GM19193 (cell line): ENCODE results near the gene NLRP9.
"Not testable (repeated sequence)": the region's sequence is repeated elsewhere in the genome, so short reads cannot be mapped to it uniquely, and the experiment has no call there.

Source experiments
- POLR2A ChIP-seq: IDR thresholded peaks from 4 replicates; pipeline ENCODE4 v1.6.1; 2011; ENCODE audit not compliant: insufficient read depth, insufficient read length; ENCODE audit errors: extremely low read depth

The NLRP9 gene

GRCh38 chr19:55738302-55738701 lies at the start of gene NLRP9:
TSS of gene NLRP9 (minus strand) at chr19:55738402. CDS start at chr19:55738374, 28 bp downstream.
- no peak for TF ChIP-seq POLR2A

GRCh38 chr19:55781112-55781511 lies 42.9 kb upstream of the NLRP9 start:
- no peak for TF ChIP-seq POLR2A

GRCh38 chr19:55778331-55778730 lies 40.1 kb upstream of the NLRP9 start:
- TF ChIP-seq POLR2A, result no peak

GRCh38 chr19:55777528-55777927 lies 39.3 kb upstream of the NLRP9 start:
- TF ChIP-seq POLR2A, result no peak

GRCh38 chr19:55768818-55769217 lies 30.6 kb upstream of the NLRP9 start, which contains the start of gene RFPL4AL1:
TSS of gene RFPL4AL1 (plus strand) at chr19:55769118. CDS start at chr19:55771805, 2,687 bp downstream.
- TF ChIP-seq POLR2A, result not testable (repeated sequence)

GRCh38 chr19:55766466-55766865 lies 28.3 kb upstream of the NLRP9 start:
- TF ChIP-seq POLR2A, result no peak

- not testable (repeated sequence) for TF ChIP-seq POLR2A
These were observed 20.6 kb upstream of the NLRP9 start, which contains the start of gene RFPL4A for GRCh38 chr19:55758797-55759196. TSS of gene RFPL4A (plus strand) at chr19:55759097. CDS start at chr19:55761801, 2,704 bp downstream.

GRCh38 chr19:55753401-55753800 lies 15.2 kb upstream of the NLRP9 start:
- TF ChIP-seq POLR2A, result no peak

- TF ChIP-seq POLR2A, result no peak
These were observed 12.5 kb upstream of the NLRP9 start for GRCh38 chr19:55750715-55751114.

GRCh38 chr19:55723491-55723890 lies 14.7 kb downstream of the NLRP9 start:
- no peak for TF ChIP-seq POLR2A

- TF ChIP-seq POLR2A, result no peak
These were observed 17.4 kb downstream of the NLRP9 start for GRCh38 chr19:55720801-55721200.

- TF ChIP-seq POLR2A, result no peak
These were observed 17.9 kb downstream of the NLRP9 start for GRCh38 chr19:55720214-55720746.

GRCh38 chr19:55717251-55717650 lies 21.0 kb downstream of the NLRP9 start:
- TF ChIP-seq POLR2A, result no peak

GRCh38 chr19:55716531-55716930 lies 21.7 kb downstream of the NLRP9 start:
- TF ChIP-seq POLR2A, result no peak

GRCh38 chr19:55712804-55713631 lies 25.2 kb downstream of the NLRP9 start:
- no peak for TF ChIP-seq POLR2A

GRCh38 chr19:55711719-55712118 lies 26.5 kb downstream of the NLRP9 start:
- TF ChIP-seq POLR2A, result no peak
